HG02884 (cell line): ENCODE measurements around the gene SNX32.
"Not testable (repeated sequence)": the region's sequence is repeated elsewhere in the genome, so short reads cannot be mapped to it uniquely, and the experiment has no call there.

Source experiments
- ATAC-seq: cut with Tn5 transposase; IDR thresholded peaks from one replicate; pipeline ENCODE4 v1.9.1; 2021; ENCODE audit warnings: mild to moderate bottlenecking, moderate library complexity; ENCODE audit not compliant: unreplicated experiment

SNX32 gene

GRCh38 chr11:65822776-65823528 lies 10.8 kb upstream of the SNX32 start:
- ATAC-seq, result no peak

GRCh38 chr11:65826984-65827735 lies 6.6 kb upstream of the SNX32 start:
- no peak for ATAC-seq

GRCh38 chr11:65829459-65829858 lies 4.3 kb upstream of the SNX32 start:
- no peak for ATAC-seq

GRCh38 chr11:65832231-65832630 lies 1.5 kb upstream of the SNX32 start:
- not testable (repeated sequence) for ATAC-seq

- ATAC-seq, result no peak
Observed at GRCh38 chr11:65834202-65834601, 439 bp downstream of the SNX32 start.

- ATAC-seq, result no peak
Observed at GRCh38 chr11:65842144-65842543, 8.4 kb downstream of the SNX32 start.

- no peak for ATAC-seq
Observed at GRCh38 chr11:65843811-65844210, 10.0 kb downstream of the SNX32 start.

GRCh38 chr11:65844231-65844872 lies 10.6 kb downstream of the SNX32 start:
- ATAC-seq, result no peak

- ATAC-seq, result no peak
Observed at GRCh38 chr11:65847746-65848145, 14.0 kb downstream of the SNX32 start.

- ATAC-seq, result not testable (repeated sequence)
Observed at GRCh38 chr11:65848693-65849092, 14.9 kb downstream of the SNX32 start.

- ATAC-seq, result no peak
Observed at GRCh38 chr11:65849366-65849765, 15.6 kb downstream of the SNX32 start.

- ATAC-seq, result no peak
Observed at GRCh38 chr11:65849771-65850216, 16.0 kb downstream of the SNX32 start.

GRCh38 chr11:65850217-65851082 lies 16.7 kb downstream of the SNX32 start:
- no peak for ATAC-seq

GRCh38 chr11:65851083-65851579 lies 17.4 kb downstream of the SNX32 start:
- no peak for ATAC-seq

GRCh38 chr11:65851811-65852507 lies 18.2 kb downstream of the SNX32 start:
- no peak for ATAC-seq

- ATAC-seq, result no peak
Observed at GRCh38 chr11:65852508-65853245, 18.9 kb downstream of the SNX32 start.

- no peak for ATAC-seq
Observed at GRCh38 chr11:65853246-65853979, 19.6 kb downstream of the SNX32 start.

- no peak for ATAC-seq
Observed at GRCh38 chr11:65854161-65854592, 20.4 kb downstream of the SNX32 start.
